ENCODE measurements around the gene RUVBL2. TPM values are rescaled to one million over a fixed set of nuclear protein-coding genes. Genes with fewer than 3 reads are reported as not detected.
A peak's percentile ranks its signal among the peaks of the same experiment; 100 is the strongest.

RUVBL2 gene
- total RNA-seq, 1 donor from 2014 or later, result 40.0 TPM

GRCh38 chr19:48963371-48964204 is 30.1 kb upstream of the RUVBL2 start:
- peak; percentile 95 for DNase-seq (ENCODE audit: low spot score)

GRCh38 chr19:48964205-48965039 is 29.3 kb upstream of the RUVBL2 start:
- no peak for DNase-seq (ENCODE audit: low spot score)

GRCh38 chr19:48965040-48965805 is 28.5 kb upstream of the RUVBL2 start, which contains the start of gene FTL:
TSS of gene FTL (plus strand) at chr19:48965309. CDS start at chr19:48965508, 199 bp downstream.
- peak; percentile 99 for DNase-seq (ENCODE audit: low spot score)

DNA sequence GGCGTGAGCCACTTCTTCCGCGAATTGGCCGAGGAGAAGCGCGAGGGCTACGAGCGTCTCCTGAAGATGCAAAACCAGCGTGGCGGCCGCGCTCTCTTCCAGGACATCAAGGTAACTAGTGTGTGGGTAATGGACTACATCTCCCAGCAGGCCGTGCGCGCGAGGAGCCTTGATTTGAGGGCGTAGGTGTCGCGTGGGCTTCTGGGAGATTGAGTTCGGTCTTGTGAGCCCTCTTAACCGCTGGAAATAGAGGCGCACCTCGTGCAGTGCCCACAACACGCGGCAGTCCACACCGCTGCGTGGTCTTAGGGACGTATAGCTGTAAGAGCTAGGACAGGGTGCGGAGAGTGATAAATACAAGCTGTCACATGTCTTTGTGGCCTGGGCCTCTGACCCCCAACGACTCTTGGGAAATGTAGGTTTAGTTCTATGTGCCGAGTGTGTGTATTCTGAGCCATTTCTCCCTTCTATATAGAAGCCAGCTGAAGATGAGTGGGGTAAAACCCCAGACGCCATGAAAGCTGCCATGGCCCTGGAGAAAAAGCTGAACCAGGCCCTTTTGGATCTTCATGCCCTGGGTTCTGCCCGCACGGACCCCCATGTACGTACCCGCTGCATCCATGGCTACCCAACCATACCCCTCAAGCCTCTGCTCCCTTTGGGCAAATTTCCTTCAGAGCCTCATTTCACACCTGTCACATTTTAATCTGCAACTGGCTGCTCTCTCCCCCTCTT is 27.7 kb upstream of the RUVBL2 start:
- DNase-seq (ENCODE audit: low spot score), result peak; percentile 93

GRCh38 chr19:48966541-48967345 is 26.9 kb upstream of the RUVBL2 start:
- DNase-seq (ENCODE audit: low spot score), result no peak

GRCh38 chr19:48967346-48968178 is 26.1 kb upstream of the RUVBL2 start:
- DNase-seq (ENCODE audit: low spot score), result no peak

DNA sequence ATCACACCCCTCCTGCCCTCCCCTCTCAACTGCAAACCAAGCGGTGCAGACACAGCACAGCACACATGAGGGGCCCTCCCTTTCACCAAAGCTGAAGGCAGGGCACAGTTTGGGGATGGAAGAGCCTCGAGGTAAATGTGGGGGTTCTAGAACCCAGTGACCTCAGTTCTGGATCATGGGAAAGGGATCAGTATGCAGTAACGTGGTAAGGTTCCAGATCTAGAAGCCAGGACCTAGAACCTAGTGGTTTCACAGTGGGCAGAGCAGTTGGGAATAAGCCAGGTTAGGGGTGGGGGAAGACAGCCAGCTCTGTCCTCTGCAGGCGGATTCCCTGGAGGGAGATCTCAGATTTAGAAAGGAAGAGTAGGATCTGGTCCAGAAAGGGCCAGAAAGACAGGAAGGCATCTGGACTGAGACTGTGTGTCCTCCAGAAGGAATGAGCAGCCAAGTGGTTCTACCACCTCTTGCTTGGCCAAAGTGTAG is 25.5 kb upstream of the RUVBL2 start:
- no peak for DNase-seq (ENCODE audit: low spot score)

DNA sequence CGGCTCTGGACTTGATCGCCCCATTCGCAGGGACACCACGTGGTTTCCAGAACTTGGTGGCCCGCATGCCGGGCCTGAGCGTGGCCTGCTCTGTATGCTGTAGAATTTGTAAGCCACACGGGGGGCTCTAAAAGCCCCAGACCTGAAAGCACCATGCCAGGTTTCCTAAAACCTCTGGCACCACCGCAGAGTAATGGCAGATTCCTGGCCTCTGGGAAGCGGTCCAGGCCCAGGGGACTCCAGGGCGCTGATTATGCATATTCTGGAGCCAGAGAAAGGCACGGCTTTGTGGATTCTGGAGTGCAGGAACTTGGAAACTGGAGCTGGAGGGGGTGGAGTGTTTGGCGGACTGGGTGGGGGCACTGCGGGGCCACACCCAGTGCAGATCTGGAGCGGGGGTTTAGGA is 24.9 kb upstream of the RUVBL2 start:
- DNase-seq (ENCODE audit: low spot score), result no peak

- DNase-seq (ENCODE audit: low spot score), result no peak
Measured at GRCh38 chr19:48969276-48970138, 24.2 kb upstream of the RUVBL2 start.

- DNase-seq (ENCODE audit: low spot score), result no peak
Measured at GRCh38 chr19:48970139-48970766, 23.4 kb upstream of the RUVBL2 start.

DNA sequence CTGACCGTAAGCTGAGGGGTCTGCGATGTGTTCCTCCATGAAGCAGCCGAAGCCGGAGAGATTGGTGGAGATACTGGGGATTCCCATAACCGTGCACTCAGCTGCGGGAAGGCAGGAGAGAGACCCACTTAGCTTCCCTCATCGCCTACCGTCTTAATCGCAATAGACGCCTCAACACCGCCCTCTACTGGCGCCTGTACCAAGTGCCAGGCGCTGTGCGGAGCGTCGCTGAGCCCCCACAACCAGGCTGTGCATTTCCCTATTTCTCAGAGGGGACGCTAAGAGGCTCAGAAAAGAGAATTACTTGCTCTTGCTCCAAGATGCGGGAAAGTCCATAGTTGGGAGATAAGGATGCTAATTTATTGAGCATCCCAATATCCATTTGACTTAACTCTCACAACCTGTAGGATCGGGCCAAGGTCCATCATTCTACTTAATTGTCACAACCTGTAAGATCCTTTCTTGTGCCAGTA is 22.7 kb upstream of the RUVBL2 start:
- DNase-seq (ENCODE audit: low spot score), result no peak

GRCh38 chr19:48975947-48976847 is 17.5 kb upstream of the RUVBL2 start:
- DNase-seq (ENCODE audit: low spot score), result no peak

- no peak for DNase-seq (ENCODE audit: low spot score)
Measured at GRCh38 chr19:48977061-48977460, 16.6 kb upstream of the RUVBL2 start.

DNA sequence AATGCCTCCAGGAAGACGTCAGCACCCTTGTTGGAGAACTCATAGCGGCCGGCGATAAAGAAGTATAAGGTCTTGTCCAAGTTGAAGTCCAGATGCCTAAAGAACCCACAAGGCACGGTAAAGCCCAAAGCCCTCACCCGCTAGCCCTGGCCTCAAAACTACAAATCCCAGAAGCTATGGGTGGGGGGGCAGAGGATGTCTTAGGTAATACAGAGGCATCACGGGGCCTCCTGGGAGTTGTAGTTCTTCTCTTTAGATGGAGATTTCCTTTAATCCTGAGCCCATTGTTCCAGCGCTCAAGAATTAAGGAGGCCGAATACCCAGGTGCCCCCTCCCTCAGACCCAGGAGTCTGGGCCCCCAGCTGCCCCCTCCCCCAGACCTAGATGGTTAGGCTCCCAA is 11.4 kb upstream of the RUVBL2 start:
- no peak for DNase-seq (ENCODE audit: low spot score)

DNA sequence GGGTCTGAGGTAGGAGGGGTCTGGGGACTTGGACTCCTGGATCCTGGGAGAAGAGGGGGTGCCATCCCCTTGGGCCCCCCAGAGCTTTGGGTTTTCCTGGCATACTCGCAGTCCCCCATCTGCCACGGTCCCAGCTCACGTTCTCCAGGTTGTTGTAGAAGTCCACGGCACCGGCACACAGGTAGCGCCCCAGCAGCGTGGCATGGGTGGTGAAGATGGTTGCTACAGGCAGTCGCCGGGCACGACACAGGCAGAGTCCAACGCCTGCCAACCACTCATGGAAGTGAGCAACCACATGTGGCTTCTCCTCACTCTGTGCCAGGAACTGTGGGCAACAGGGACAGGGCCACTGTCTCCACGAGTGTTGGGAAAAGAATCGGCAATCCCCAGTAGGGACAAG is 8.0 kb upstream of the RUVBL2 start:
- DNase-seq (ENCODE audit: low spot score), result no peak

DNA sequence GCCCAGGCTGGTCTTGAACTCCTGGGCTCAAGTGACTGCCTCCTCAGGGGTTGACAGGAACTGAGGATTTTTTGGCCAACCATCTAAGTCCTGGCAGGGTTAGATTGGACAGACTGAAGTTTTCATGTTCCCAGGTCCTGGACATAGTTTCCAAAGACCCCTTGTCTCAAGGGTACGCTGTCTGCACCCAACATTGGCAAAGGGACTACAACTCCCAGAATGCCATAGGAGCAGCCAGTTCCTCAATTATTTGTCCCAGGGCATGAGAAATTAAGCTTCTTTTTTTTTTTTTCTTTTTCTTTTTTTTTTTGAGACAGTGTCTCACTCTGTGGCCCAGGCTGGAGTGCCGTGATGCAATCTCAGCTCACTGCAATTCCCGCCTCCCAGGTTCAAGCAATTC is 7.5 kb upstream of the RUVBL2 start:
- no peak for DNase-seq (ENCODE audit: low spot score)
